IPS-20b (cell line): ENCODE measurements around the gene KDM4C.
"Not testable (repeated sequence)": the region's sequence is repeated elsewhere in the genome, so short reads cannot be mapped to it uniquely, and the experiment has no call there.

ENCODE experiments used
- H3K27ac ChIP-seq: one replicate; pipeline ENCODE4 v1.5.1; 2013; ENCODE audit warnings: low read length
- H3K27me3 ChIP-seq: 2 replicates; pipeline ENCODE4 v1.6.1; 2013; ENCODE audit warnings: mild to moderate bottlenecking, low read length, inconsistent platforms; ENCODE audit not compliant: insufficient read depth
- H3K36me3 ChIP-seq: 2 replicates; pipeline ENCODE4 v1.6.1; 2013; ENCODE audit warnings: low read depth, mild to moderate bottlenecking, inconsistent platforms, low read length, moderate library complexity; ENCODE audit not compliant: insufficient read depth
- H3K4me1 ChIP-seq: 2 replicates; pipeline ENCODE4 v1.6.1; 2013; ENCODE audit warnings: mild to moderate bottlenecking, control low read depth, inconsistent platforms, low read length, moderate library complexity; ENCODE audit not compliant: insufficient read depth
- H3K4me3 ChIP-seq: 2 replicates; pipeline ENCODE4 v1.5.1; 2013; ENCODE audit warnings: mild to moderate bottlenecking, low read length, inconsistent platforms
- H3K9ac ChIP-seq: 2 replicates; pipeline ENCODE4 v1.6.1; 2013; ENCODE audit warnings: low read depth, mild to moderate bottlenecking, inconsistent platforms, low read length, moderate library complexity
- H3K9me3 ChIP-seq: 2 replicates; pipeline ENCODE4 v1.6.1; 2013; ENCODE audit warnings: mild to moderate bottlenecking, low read depth, low read length, inconsistent platforms; ENCODE audit not compliant: insufficient read depth

Gene KDM4C

DNA sequence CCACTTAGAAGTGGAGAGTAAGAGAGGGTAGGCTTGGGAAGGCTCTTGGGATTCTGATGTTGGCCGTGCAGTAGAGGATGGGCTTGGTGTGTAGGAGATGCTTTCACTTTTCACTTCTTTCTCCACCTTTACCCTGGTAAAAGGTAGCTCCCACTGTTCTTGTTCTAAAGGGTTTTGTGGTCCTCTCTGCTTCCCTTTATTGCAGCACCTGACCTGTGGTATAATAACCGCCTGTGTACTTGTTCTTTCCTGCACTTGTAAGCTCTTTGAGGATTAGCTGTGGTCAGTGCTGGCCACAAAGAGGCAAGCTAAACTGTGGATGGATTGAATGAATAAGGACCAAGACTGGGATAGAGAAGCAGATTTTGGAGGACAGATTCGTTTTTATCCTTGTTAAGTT, 25.2 kb downstream of the KDM4C start:
- Histone ChIP-seq H3K27me3 (no peaks in the 10 kb centered on the region), H3K9ac (no peak overlapping the region), H3K36me3 (no peaks in the 10 kb centered on the region), H3K27ac (no peak overlapping the region), H3K9me3 (no peaks in the 10 kb centered on the region), H3K4me3 (no peak overlapping the region), H3K4me1 (peaks cover 26% of the 10 kb centered on the region)

- no peaks in the 10 kb centered on the region for H3K36me3 ChIP-seq
- no peak overlapping the region for H3K27ac ChIP-seq
- no peaks in the 10 kb centered on the region for H3K27me3 ChIP-seq
- no peaks in the 10 kb centered on the region for H3K9me3 ChIP-seq
- no peak overlapping the region for H3K9ac ChIP-seq
- peaks cover 33% of the 10 kb centered on the region for H3K4me1 ChIP-seq
- H3K4me3 ChIP-seq: no peak overlapping the region
Observed at GRCh38 chr9:6783753-6784152, 26.0 kb downstream of the KDM4C start.

DNA sequence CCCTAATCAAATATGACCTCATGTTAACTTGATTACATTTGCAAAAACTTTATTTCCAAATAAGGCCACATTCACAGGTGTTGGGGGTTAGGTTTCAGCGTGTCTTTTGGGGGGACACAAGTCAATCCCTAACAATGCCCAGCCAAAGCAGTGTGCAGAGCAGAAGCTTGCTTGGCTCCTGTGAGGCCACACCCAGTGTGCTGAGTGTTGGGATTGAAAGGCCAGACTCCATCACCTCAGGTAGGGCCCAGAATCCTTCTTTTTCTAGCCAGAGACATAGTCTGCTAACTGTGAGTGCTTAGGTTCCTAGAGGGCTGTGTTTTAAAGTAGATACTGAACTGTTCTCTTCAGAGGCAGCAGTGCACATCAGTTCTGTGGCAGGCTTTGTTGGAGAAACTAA, 27.9 kb downstream of the KDM4C start:
- Histone ChIP-seq H3K4me3 (no peak overlapping the region), H3K9me3 (no peaks in the 10 kb centered on the region), H3K4me1 (peaks cover 23% of the 10 kb centered on the region), H3K36me3 (no peaks in the 10 kb centered on the region), H3K27me3 (no peaks in the 10 kb centered on the region), H3K27ac (no peak overlapping the region), H3K9ac (no peak overlapping the region; the same call in 1 of the 2 replicates)

DNA sequence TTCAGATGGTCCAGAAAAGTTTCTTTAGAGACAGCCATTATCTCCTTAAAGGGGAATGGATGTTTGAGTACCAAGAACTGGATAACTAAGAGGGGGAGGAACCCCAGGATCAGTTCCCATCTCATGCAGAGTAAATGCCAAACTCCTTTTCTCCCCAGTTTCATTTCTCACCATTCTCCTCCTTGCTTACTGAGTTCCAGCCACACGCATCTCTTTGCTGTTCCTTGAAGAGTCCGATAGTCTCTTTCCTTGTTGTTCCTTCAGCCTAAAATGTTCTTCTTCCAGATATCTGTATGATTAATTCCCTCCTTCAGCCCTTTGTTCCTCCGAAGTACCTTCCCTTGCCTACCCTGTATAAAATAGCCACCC, 30.0 kb downstream of the KDM4C start:
- Histone ChIP-seq H3K27ac (no peak overlapping the region), H3K4me1 (peaks cover 21% of the 10 kb centered on the region), H3K9me3 (no peaks in the 10 kb centered on the region), H3K4me3 (no peak overlapping the region), H3K27me3 (no peaks in the 10 kb centered on the region), H3K36me3 (no peaks in the 10 kb centered on the region), H3K9ac (peak overlapping the region; percentile 6; the same call in 1 of the 2 replicates)

DNA sequence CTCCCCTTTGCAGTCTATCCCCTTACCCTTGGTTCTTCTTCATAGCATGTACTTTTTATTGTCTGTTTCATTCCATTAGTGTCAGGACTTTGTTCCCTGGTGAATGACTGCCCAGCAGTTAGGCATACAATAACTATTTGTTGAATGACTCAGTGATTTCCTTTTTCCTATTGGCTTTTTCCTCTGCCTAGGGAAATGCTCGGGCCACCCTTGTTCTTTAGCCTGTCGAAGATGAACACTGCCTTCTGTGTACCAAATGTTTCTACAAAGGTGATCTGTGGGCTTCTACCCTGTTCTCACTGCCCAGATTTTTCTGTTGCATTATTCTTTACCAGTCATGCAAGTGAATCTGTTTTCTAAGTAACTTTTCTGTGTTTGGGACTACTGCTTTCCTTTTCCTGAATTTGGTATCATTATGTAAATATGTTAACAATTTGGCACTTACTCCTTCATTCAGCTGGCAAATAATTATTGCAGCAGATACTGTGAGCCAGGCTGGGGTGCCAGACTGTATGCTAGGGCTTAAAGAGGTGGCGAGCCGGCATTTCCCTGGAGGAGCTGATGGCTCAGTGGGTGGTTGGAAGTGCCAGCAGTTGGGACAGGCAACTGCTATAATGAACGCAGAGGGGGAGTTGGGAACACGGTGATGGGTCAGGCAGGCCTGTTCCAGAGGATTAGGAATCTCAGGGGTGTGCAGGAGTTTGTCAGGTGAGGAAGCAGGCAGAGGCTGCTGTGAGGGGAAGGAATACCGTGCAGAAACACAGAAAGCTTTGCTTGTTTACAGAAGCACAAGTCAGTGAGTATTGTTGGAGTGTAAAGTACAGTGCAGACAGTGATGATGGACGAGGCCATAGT, 30.6 kb downstream of the KDM4C start:
- Histone ChIP-seq H3K27me3 (no peaks in the 10 kb centered on the region), H3K27ac (no peak overlapping the region), H3K36me3 (no peaks in the 10 kb centered on the region), H3K9ac (peak overlapping the region; percentile 6; the same call in 1 of the 2 replicates), H3K4me3 (no peak overlapping the region), H3K9me3 (no peaks in the 10 kb centered on the region), H3K4me1 (peaks cover 21% of the 10 kb centered on the region)

DNA sequence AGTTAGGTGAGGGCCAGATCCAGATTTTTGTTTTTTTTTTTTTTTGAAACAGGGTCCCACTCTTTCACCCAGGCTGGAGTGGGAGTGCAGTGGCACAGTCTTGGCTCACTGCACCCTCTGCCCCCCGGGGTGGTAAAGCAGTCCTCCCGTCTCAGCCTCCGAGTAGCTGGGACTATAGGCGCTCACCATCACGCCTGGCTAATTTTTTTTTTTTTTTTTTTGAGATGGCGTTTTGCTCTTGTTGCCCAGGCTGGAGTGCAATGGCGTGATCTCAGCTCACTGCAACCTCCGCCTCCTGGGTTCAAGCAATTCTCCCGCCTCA, 31.2 kb downstream of the KDM4C start:
- not testable (repeated sequence) for H3K27ac ChIP-seq, H3K9me3 ChIP-seq, H3K36me3 ChIP-seq, H3K4me3 ChIP-seq, H3K9ac ChIP-seq, H3K27me3 ChIP-seq
- peaks cover 21% of the 10 kb centered on the region for H3K4me1 ChIP-seq

DNA sequence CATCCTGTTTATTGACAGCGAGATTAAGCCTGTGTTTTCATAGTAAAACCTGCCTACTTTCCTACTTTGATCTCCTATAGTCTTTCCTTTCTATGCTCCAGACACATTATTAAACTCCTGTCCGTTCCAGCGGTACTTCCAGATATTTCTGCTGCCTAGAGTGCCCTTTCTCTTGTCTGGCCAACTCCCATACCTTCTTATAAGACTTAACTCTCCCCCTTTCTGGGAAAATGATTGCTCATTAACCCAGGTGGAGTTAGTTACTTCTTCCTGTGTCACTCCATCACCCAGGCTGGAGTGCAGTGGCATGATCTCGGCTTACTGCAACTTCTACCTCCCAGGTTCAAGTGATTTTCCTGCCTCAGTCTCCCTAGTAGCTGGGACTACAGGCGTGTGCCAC, 33.1 kb downstream of the KDM4C start:
- Histone ChIP-seq H3K27me3 (no peaks in the 10 kb centered on the region), H3K4me3 (no peak overlapping the region), H3K27ac (no peak overlapping the region), H3K9ac (no peak overlapping the region), H3K4me1 (peaks cover 17% of the 10 kb centered on the region), H3K9me3 (no peaks in the 10 kb centered on the region), H3K36me3 (peaks cover 6% of the 10 kb centered on the region; the same call in 1 of the 2 replicates)

GRCh38 chr9:6793203-6793602, 35.4 kb downstream of the KDM4C start:
- H3K27me3 ChIP-seq: no peaks in the 10 kb centered on the region
- peaks cover 6% of the 10 kb centered on the region; the same call in 1 of the 2 replicates for H3K4me1 ChIP-seq
- H3K9me3 ChIP-seq: no peaks in the 10 kb centered on the region
- peaks cover 6% of the 10 kb centered on the region; the same call in 1 of the 2 replicates for H3K36me3 ChIP-seq
- no peak overlapping the region for H3K9ac ChIP-seq
- no peak overlapping the region for H3K27ac ChIP-seq
- no peak overlapping the region for H3K4me3 ChIP-seq

DNA sequence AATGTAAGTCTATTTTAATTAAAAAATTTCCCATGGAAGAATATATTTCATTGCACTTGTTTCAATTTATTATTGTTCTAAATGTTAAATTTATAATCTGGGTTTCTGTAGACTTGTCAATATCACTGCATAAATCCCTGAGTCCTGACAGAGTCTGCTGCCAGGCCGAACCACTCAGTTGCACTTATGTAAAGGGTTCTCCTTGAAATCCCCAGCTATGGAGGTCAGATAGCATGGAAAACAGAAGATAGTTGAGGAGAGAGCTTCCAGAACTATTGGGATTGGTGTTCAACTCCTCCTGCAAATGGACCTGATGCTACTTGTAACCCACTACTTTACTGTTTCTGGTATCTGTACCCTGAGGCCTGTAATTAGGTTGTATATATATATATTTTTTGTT, 37.2 kb downstream of the KDM4C start:
- Histone ChIP-seq H3K4me3 (no peak overlapping the region), H3K27ac (no peak overlapping the region), H3K36me3 (peaks cover 6% of the 10 kb centered on the region; the same call in 1 of the 2 replicates), H3K27me3 (no peaks in the 10 kb centered on the region), H3K4me1 (no peaks in the 10 kb centered on the region), H3K9me3 (0 out of 2 replicates have a peak, but pooled peaks cover 7% of the 10 kb centered on the region), H3K9ac (no peak overlapping the region)

DNA sequence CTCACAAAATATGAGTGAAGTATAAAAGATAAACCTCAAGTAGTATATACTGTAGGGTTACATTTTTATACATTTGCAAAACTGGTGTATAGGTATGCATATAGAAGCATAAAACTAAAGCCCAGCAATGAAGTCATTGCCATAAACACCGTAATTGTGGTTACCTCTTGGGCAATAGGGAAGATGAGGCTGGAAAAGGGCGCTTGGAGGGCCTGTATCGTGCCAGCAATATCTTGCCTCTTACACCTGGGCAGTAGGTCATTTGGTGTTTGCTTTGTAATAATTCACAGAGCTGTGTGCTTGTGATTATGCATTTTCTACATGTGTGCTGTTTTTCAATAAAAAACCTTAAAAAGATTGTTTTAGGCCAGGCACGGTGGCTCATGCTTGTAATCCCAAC, 45.2 kb downstream of the KDM4C start:
- peaks cover 11% of the 10 kb centered on the region for H3K36me3 ChIP-seq
- H3K9me3 ChIP-seq: peaks cover 9% of the 10 kb centered on the region; the same call in 1 of the 2 replicates
- no peak overlapping the region for H3K4me3 ChIP-seq
- no peak overlapping the region for H3K27ac ChIP-seq
- no peaks in the 10 kb centered on the region for H3K27me3 ChIP-seq
- no peak overlapping the region for H3K9ac ChIP-seq
- H3K4me1 ChIP-seq: no peaks in the 10 kb centered on the region

DNA sequence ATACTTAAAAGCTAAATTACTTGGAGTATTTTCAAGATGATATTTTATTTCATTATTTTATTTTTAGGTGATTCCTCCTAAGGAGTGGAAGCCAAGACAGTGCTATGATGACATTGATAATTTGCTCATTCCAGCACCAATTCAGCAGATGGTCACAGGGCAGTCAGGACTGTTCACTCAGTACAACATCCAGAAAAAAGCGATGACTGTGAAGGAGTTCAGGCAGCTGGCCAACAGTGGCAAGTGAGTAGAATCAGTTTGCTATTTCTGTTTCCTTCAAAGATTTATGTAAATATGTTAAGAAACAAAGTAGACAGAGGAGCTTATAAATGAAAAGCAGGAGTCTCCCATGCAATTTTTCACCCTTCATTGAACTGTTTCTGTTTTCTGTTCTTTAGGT, 47.8 kb downstream of the KDM4C start:
- Histone ChIP-seq H3K36me3 (peaks cover 11% of the 10 kb centered on the region), H3K4me3 (no peak overlapping the region), H3K4me1 (no peaks in the 10 kb centered on the region), H3K9ac (no peak overlapping the region), H3K27ac (no peak overlapping the region), H3K9me3 (peaks cover 3% of the 10 kb centered on the region; the same call in 1 of the 2 replicates), H3K27me3 (no peaks in the 10 kb centered on the region)

DNA sequence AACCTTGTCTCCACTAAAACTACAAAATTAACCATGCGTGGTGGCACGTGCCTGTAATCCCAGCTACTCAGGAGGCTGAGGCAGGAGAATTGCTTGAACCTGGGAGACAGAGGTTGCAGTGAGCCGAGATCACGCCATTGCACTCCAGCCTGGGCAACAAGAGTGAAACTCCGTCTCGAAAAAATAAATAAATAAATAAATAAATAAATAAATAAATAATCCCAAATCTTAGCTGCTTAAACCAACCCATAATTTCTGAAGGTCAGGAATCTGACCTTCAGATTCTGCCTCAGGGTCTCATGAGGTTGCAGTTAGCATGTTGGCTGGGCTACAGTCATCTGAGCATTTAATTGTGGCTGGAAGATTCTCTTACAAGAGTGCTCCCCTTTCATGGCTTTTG, 48.5 kb downstream of the KDM4C start:
- H3K9me3 ChIP-seq, H3K4me1 ChIP-seq, H3K27me3 ChIP-seq, H3K27ac ChIP-seq, H3K9ac ChIP-seq, H3K4me3 ChIP-seq: not testable (repeated sequence)
- H3K36me3 ChIP-seq: peaks cover 11% of the 10 kb centered on the region
